ENCODE results near the gene CLEC18A. TPM values are rescaled to one million over a fixed set of nuclear protein-coding genes. Genes with fewer than 3 reads are reported as not detected.

The CLEC18A gene
- total and polyA plus RNA-seq, 10 donors, result 0.47 to 5.3 (median 1.5) TPM

GRCh38 chr16:69921127-69921526 lies 30.0 kb upstream of the CLEC18A start:
- Histone ChIP-seq H3K9me3 (no peaks in the 10 kb centered on the region), H3K36me3 (peaks cover 0 to 97% (median 24%) of the 10 kb centered on the region in 6 donors), H3K4me1 (no peaks in the 10 kb centered on the region), H3K4me3 (no peak overlapping the region), H3K27ac (no peak overlapping the region), H3K27me3 (replicated peaks in 1 of 7) (no peaks in the 10 kb centered on the region)
- TF ChIP-seq, protein P1, sequence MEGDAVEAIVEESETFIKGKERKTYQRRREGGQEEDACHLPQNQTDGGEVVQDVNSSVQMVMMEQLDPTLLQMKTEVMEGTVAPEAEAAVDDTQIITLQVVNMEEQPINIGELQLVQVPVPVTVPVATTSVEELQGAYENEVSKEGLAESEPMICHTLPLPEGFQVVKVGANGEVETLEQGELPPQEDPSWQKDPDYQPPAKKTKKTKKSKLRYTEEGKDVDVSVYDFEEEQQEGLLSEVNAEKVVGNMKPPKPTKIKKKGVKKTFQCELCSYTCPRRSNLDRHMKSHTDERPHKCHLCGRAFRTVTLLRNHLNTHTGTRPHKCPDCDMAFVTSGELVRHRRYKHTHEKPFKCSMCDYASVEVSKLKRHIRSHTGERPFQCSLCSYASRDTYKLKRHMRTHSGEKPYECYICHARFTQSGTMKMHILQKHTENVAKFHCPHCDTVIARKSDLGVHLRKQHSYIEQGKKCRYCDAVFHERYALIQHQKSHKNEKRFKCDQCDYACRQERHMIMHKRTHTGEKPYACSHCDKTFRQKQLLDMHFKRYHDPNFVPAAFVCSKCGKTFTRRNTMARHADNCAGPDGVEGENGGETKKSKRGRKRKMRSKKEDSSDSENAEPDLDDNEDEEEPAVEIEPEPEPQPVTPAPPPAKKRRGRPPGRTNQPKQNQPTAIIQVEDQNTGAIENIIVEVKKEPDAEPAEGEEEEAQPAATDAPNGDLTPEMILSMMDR (IDR thresholded peaks at IDR 0.05 in 8 of 11, conservative IDR thresholded peaks at IDR 0.05 in 3 of 11), result no peak
- TF ChIP-seq POLR2AphosphoS5 (IDR thresholded peaks at IDR 0.05), result no peak
- TF ChIP-seq POLR2A (IDR thresholded peaks at IDR 0.05), result no peak
- intact Hi-C loops (cut with DNase I; ENCODE audit: low total_unique reads), result no loop called here
- DNase-seq, result no peak
- WGBS, 5 donors, result 85 to 97% (median 90%) methylated on average over 2 of the region's 2 CpGs

- H3K9me3 ChIP-seq, result no peaks in the 10 kb centered on the region
- H3K27me3 ChIP-seq (replicated peaks in 1 of 7), result no peaks in the 10 kb centered on the region
- no peak overlapping the region for H3K27ac ChIP-seq
- no peak overlapping the region for H3K4me3 ChIP-seq
- DNase-seq, result no peak
- no peak for TF ChIP-seq POLR2A (IDR thresholded peaks at IDR 0.05)
- TF ChIP-seq, protein P1 (IDR thresholded peaks at IDR 0.05 in 8 of 11, conservative IDR thresholded peaks at IDR 0.05 in 3 of 11), result no peak
- no peak for TF ChIP-seq POLR2AphosphoS5 (IDR thresholded peaks at IDR 0.05)
- H3K4me1 ChIP-seq, result no peaks in the 10 kb centered on the region
- WGBS, 5 donors, result 91 to 96% (median 93%) methylated on average over 6 of the region's 6 CpGs
- peaks cover 0 to 99% (median 22%) of the 10 kb centered on the region in 6 donors for H3K36me3 ChIP-seq
- intact Hi-C loops (cut with DNase I; ENCODE audit: low total_unique reads), result no loop called here
Observed at GRCh38 chr16:69922200-69922599, 28.9 kb upstream of the CLEC18A start.

DNA sequence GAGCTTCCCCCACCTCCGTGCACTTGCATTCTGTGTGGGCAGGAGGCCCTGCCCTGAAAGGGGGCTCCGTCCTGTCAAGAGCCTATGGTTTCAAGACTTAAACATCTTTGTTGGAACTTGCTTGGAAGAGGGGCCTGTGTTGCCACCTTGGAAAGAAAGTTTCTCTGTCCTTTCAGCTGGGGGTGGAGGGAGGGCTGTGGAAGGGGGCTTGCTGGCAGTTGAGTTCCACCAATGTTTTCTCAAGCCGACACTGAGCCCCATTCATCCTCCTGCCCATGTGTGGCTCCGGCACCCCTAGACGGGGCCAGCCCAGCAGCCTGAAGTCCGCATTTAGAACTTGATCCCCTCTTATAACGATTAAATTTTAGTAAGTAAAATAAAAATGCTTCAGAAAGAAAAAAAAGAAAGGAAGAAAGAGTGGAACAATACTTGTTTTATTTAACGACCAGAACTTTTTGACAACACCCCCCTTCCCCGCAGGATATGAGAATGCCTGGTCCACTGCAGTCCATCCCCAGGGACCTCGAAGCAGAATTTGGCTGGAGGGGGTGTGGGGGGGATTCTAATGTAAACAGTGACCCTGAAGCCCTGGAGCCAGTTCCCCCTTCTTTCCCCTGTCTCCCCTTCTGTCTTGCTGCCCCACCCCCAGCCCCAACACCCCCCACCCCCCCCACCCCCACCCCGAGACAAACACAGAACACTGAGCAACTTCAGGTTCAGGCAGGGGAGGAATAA lies 26.9 kb upstream of the CLEC18A start:
- TF ChIP-seq POLR2A (IDR thresholded peaks at IDR 0.05) (no peak), POLR2AphosphoS5 (IDR thresholded peaks at IDR 0.05) (no peak)
- TF ChIP-seq, protein P1 (IDR thresholded peaks at IDR 0.05 in 8 of 11, conservative IDR thresholded peaks at IDR 0.05 in 3 of 11), result no peak
- Histone ChIP-seq H3K27ac (peak overlapping the region in 2 of 8 donors; percentile 2 to 43), H3K4me3 (no peak overlapping the region), H3K27me3 (replicated peaks in 1 of 7) (no peaks in the 10 kb centered on the region), H3K4me1 (no peaks in the 10 kb centered on the region), H3K9me3 (no peaks in the 10 kb centered on the region), H3K36me3 (peaks cover 0 to 99% (median 18%) of the 10 kb centered on the region in 6 donors)
- intact Hi-C loops (cut with DNase I; ENCODE audit: low total_unique reads), result no loop called here
- WGBS, 5 donors, result 85 to 94% (median 90%) methylated on average over 10 to 11 of the region's 11 CpGs
- DNase-seq, result no peak

- 81 to 87% (median 81%) methylated on average over 19 of the region's 19 CpGs for WGBS, 5 donors
- peaks cover 0 to 99% (median 20%) of the 10 kb centered on the region in 6 donors for H3K36me3 ChIP-seq
- no peak overlapping the region for H3K4me3 ChIP-seq
- no peaks in the 10 kb centered on the region for H3K4me1 ChIP-seq
- intact Hi-C loops (cut with DNase I; ENCODE audit: low total_unique reads), result no loop called here
- no peaks in the 10 kb centered on the region for H3K27me3 ChIP-seq (replicated peaks in 1 of 7)
- peak overlapping the region in 4 of 8 donors; percentile 2 to 43 (median 22) for H3K27ac ChIP-seq
- DNase-seq, result no peak
- H3K9me3 ChIP-seq, result no peaks in the 10 kb centered on the region
- TF ChIP-seq POLR2A (IDR thresholded peaks at IDR 0.05) (no peak), POLR2AphosphoS5 (IDR thresholded peaks at IDR 0.05) (peak in 1 of 3 donors; percentile 23)
- TF ChIP-seq, protein P1 (IDR thresholded peaks at IDR 0.05 in 8 of 11, conservative IDR thresholded peaks at IDR 0.05 in 3 of 11), result no peak
Observed at GRCh38 chr16:69924777-69925191, 26.4 kb upstream of the CLEC18A start.
